ENCODE results near the gene PRDM16. TPM values are rescaled to one million over a fixed set of nuclear protein-coding genes. Genes with fewer than 3 reads are reported as not detected.
A peak's percentile ranks its signal among the peaks of the same experiment; 100 is the strongest.

Gene PRDM16
- total and polyA plus RNA-seq, 2 of the 4 experiments (the other 2 are of a cell fraction), result 0.02 TPM; not detected in 1

GRCh38 chr1:3471356-3472087 lies 402.5 kb downstream of the PRDM16 start:
- no peaks in the 10 kb centered on the region; the same call in 1 of the 2 replicates for H4K20me1 ChIP-seq (ENCODE audit: insufficient read depth, low read length)
- H4K5ac ChIP-seq (ENCODE audit: low read depth, low read length), result no peak overlapping the region
- H2BK120ac ChIP-seq (ENCODE audit: low read depth, low read length), result no peak overlapping the region
- H2BK5ac ChIP-seq (ENCODE audit: low read depth, low read length, poor library complexity, severe bottlenecking), result no peak overlapping the region
- H4K8ac ChIP-seq (ENCODE audit: low read depth in 2 of 2, low read length in 2 of 2), result no peak overlapping the region
- no peaks in the 10 kb centered on the region for H3K9me3 ChIP-seq (ENCODE audit: control insufficient read depth, insufficient read depth, low read length)
- intact Hi-C loops (cut with micrococcal nuclease) (no loop called here), dilution Hi-C loops (cut with HindIII; ENCODE audit: low sequenced_read_pairs, unreplicated experiment) (no loop called here), in situ Hi-C loops (cut with MboI; ENCODE audit: low sequenced_read_pairs) (no loop called here)
- no TSS peak for BruUV-seq (replicated peaks)
- no peak overlapping the region for H2BK15ac ChIP-seq (ENCODE audit: low read depth, low read length)
- ATAC-seq (ENCODE audit: low read depth) (peak; percentile 53), DNase-seq (peak; percentile 53)
- no peaks in the 10 kb centered on the region; the same call in 1 of the 2 replicates for H3K27me3 ChIP-seq (ENCODE audit: control insufficient read depth, insufficient read depth, low read length)
- H3K79me1 ChIP-seq (ENCODE audit: low read depth in 1 of 2, low read length in 2 of 2), result no peaks in the 10 kb centered on the region
- H3K4ac ChIP-seq (ENCODE audit: low read depth, low read length), result no peak overlapping the region
- peaks cover 3% of the 10 kb centered on the region; the same call in 1 of the 2 replicates for H3K9me1 ChIP-seq (ENCODE audit: insufficient read depth, low read length)
- peak overlapping the region; percentile 12 for H2AFZ ChIP-seq (replicated peaks; ENCODE audit: low read length, poor library complexity)
- H3K18ac ChIP-seq (ENCODE audit: low read depth, low read length), result no peak overlapping the region
- no peak overlapping the region for H3K23ac ChIP-seq (ENCODE audit: low read depth, low read length)
- no peaks in the 10 kb centered on the region for H3K36me3 ChIP-seq (ENCODE audit: control insufficient read depth, insufficient read depth, low read length)
- H3K56ac ChIP-seq (ENCODE audit: extremely low read depth, insufficient read depth, low read length), result no peak overlapping the region
- H2BK20ac ChIP-seq (ENCODE audit: low read depth, low read length), result no peak overlapping the region
- no peak overlapping the region for H3K4me3 ChIP-seq (ENCODE audit: insufficient read depth, low read depth, low read length)
- peaks cover 11% of the 10 kb centered on the region for H3K4me1 ChIP-seq (ENCODE audit: control insufficient read depth, insufficient read depth, low read length)
- H3K4me2 ChIP-seq (ENCODE audit: low read depth, low read length), result no peak overlapping the region
- no peak overlapping the region for H2AK5ac ChIP-seq (ENCODE audit: low read depth, low read length)
- WGBS, 2 experiments (ENCODE audit: extremely low coverage in 2 of 2, insufficient read length in 1 of 2), result 56% methylated on average over 8 of the region's 25 CpGs; no CpG with 5 or more reads in 1 of the 2 experiments
- no peak overlapping the region for H3K27ac ChIP-seq (ENCODE audit: insufficient read depth, low read length)
- no peak overlapping the region for H4K91ac ChIP-seq (ENCODE audit: insufficient read depth, low read depth, low read length)
- peak overlapping the region; percentile 11 for H2AK9ac ChIP-seq (replicated peaks; ENCODE audit: low read depth, low read length, poor library complexity)
- POLR2A ChIA-PET (ENCODE audit: unreplicated experiment), result no interaction called here
- H3K9ac ChIP-seq (ENCODE audit: low read depth, low read length), result no peak overlapping the region
- no peak overlapping the region for H3K14ac ChIP-seq (replicated peaks; ENCODE audit: low read depth, low read length)
- CTCF ChIA-PET, result interaction anchor here (0.8 to 2.4 kb wide), 5 partner anchors 8 to 147 kb away, joined by 3 to 12 read pairs (median 3); no protein-coding TSS in a partner anchor
- TF ChIP-seq ELK1 (IDR thresholded peaks at IDR 0.05; ENCODE audit: borderline replicate concordance, low read depth, low read length), result no peak
- TF ChIP-seq CTCF (conservative IDR thresholded peaks at IDR 0.05; ENCODE audit: low read depth, low read length), result peak; percentile 47
- no peak for TF ChIP-seq NFE2L2 (IDR thresholded peaks at IDR 0.05; ENCODE audit: low read depth, low read length)
- TF ChIP-seq SMC3 (IDR thresholded peaks at IDR 0.05; ENCODE audit: low read depth, low read length), result peak; percentile 18; the same call in 1 of the 2 replicates
- no peak for TF ChIP-seq BHLHE40 (IDR thresholded peaks at IDR 0.05; ENCODE audit: low read depth, low read length)
- TF ChIP-seq MAFK (IDR thresholded peaks at IDR 0.05; ENCODE audit: low read depth, low read length), result no peak
- peak; percentile 7; the same call in 1 of the 2 replicates for TF ChIP-seq MAZ (IDR thresholded peaks at IDR 0.05; ENCODE audit: borderline replicate concordance, low read depth, low read length)
- TF ChIP-seq RAD21 (IDR thresholded peaks at IDR 0.05; ENCODE audit: low read length), result peak; percentile 33; the same call in 1 of the 2 replicates
